ENCODE results near the gene IRF1. TPM values are rescaled to one million over a fixed set of nuclear protein-coding genes. Genes with fewer than 3 reads are reported as not detected.

Gene IRF1
- total and polyA plus RNA-seq, 2 of the 8 experiments (the other 6 are each of a cell fraction or from before 2014, with no cell fraction given): 4.0 to 8.5 TPM

DNA sequence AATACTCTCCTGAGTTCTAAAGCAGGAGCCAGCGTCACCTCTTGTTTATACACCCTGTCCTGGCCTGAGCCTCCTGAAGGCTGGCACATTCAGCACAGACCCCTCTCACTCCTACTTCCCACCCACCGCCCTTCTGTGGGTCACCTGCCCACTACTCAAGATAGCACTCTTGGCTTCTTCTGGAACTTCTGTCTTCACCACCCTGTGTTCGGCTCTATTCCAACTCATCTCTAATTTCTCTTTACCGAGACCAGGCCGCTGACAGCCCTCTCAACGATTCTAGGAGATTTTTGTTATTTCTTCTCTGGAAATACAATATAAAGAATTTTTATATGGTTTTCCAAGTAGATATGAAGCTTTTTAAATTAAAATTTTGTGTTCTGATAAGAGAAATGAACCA, 57.4 kb downstream of the IRF1 start:
- Histone ChIP-seq H3K4me3 (ENCODE audit: extremely low read depth in 1 of 4, insufficient read depth in 2 of 4, low read depth in 3 of 4, low read length in 4 of 4) (no peak overlapping the region), H3K27me3 (replicated peaks in 1 of 4; ENCODE audit: control insufficient read depth in 3 of 4, extremely low read depth in 1 of 4, insufficient read depth in 3 of 4, low read length in 3 of 4) (no peaks in the 10 kb centered on the region; a peak in 1 of 7 replicates), H3K4ac (replicated peaks; ENCODE audit: insufficient read length, low read depth, low read length) (no peak overlapping the region), H3K79me1 (ENCODE audit: low read depth, low read length) (no peaks in the 10 kb centered on the region), H2BK20ac (ENCODE audit: low read length) (no peak overlapping the region), H3K4me1 (replicated peaks in 1 of 4; ENCODE audit: control insufficient read depth in 3 of 4, insufficient read depth in 4 of 4, low read length in 3 of 4) (peaks cover 0 to 7% (median 3%) of the 10 kb centered on the region in 4 experiments; a peak in 3 of 7 replicates), H4K8ac (ENCODE audit: extremely low read depth, insufficient read depth, low read length) (no peak overlapping the region; the same call in 1 of the 2 replicates), H3K9ac (replicated peaks in 1 of 4; ENCODE audit: extremely low read depth in 1 of 4, low read depth in 3 of 4, low read length in 3 of 4) (no peak overlapping the region), H3K9me3 (ENCODE audit: insufficient read depth in 2 of 2, low read depth in 1 of 2, low read length in 1 of 2) (no peaks in the 10 kb centered on the region), H3K18ac (ENCODE audit: extremely low read depth, low read length) (no peak overlapping the region), H4K5ac (ENCODE audit: insufficient read length, low read depth, low read length) (no peak overlapping the region), H4K91ac (replicated peaks; ENCODE audit: insufficient read length, low read length) (no peak overlapping the region), H3K23me2 (ENCODE audit: low read depth, low read length) (no peaks in the 10 kb centered on the region), H3K4me2 (ENCODE audit: insufficient read depth in 1 of 2, low read depth in 2 of 2, low read length in 2 of 2) (no peak overlapping the region), H3K79me2 (ENCODE audit: control insufficient read depth in 1 of 2, insufficient read depth in 2 of 2, low read length in 2 of 2) (no peaks in the 10 kb centered on the region), H3K14ac (ENCODE audit: insufficient read length) (no peak overlapping the region), H2BK5ac (ENCODE audit: low read depth, low read length) (no peak overlapping the region), H3K56ac (replicated peaks; ENCODE audit: insufficient read length, low read depth, low read length) (no peak overlapping the region), H2BK120ac (replicated peaks; ENCODE audit: low read depth, low read length) (no peak overlapping the region), H2AFZ (ENCODE audit: low read length) (no peak overlapping the region), H3K27ac (ENCODE audit: low read depth, low read length) (no peak overlapping the region), H3K36me3 (ENCODE audit: control insufficient read depth in 2 of 4, insufficient read depth in 4 of 4, low read length in 3 of 4) (no peaks in the 10 kb centered on the region), H4K20me1 (replicated peaks in 1 of 2; ENCODE audit: control insufficient read depth in 1 of 2, insufficient read depth in 2 of 2, low read length in 2 of 2) (peaks cover 0 to 2% of the 10 kb centered on the region in 2 experiments), H2BK15ac (ENCODE audit: low read length) (no peak overlapping the region), H3K23ac (ENCODE audit: insufficient read length) (no peak overlapping the region), H2BK12ac (ENCODE audit: low read depth, low read length) (no peak overlapping the region; the same call in 1 of the 2 replicates), H2AK5ac (ENCODE audit: low read depth, low read length) (no peak overlapping the region)
- DNase-seq (ENCODE audit: low read depth in 1 of 2, low spot score in 2 of 2): no peak
- FAIRE-seq: no peak
- ChIA-PET CTCF (ENCODE audit: partially characterized antibody) (interaction anchor here (4.6 to 11.7 kb wide), 2 partner anchors 13 to 68 kb away, joined by 15 to 201 read pairs; no protein-coding TSS in a partner anchor), POLR2A (ENCODE audit: partially characterized antibody) (interaction anchor here (1.3 kb wide), 1 partner anchor 58 kb away, joined by 3 read pairs; the partner anchor contains the start of gene IRF1)
- WGBS, 2 experiments (ENCODE audit: extremely low coverage in 1 of 2, insufficient coverage in 1 of 2, insufficient read length in 1 of 2, insufficient replicate concordance in 2 of 2, low coverage in 1 of 2, low lambda C conversion rate in 2 of 2, missing lambda C conversion rate in 1 of 2): 93% methylated on average over 6 of the region's 6 CpGs; no CpG with 5 or more reads in 1 of the 2 experiments
- TF ChIP-seq KDM5A (IDR thresholded peaks at IDR 0.05; ENCODE audit: low read length) (no peak), RFX5 (IDR thresholded peaks at IDR 0.05; ENCODE audit: borderline replicate concordance, low read depth, low read length) (no peak), GTF2F1 (IDR thresholded peaks at IDR 0.05; ENCODE audit: borderline replicate concordance, low read depth, low read length) (no peak), SIRT6 (IDR thresholded peaks at IDR 0.05; ENCODE audit: low read length) (no peak), CHD2 (IDR thresholded peaks at IDR 0.05; ENCODE audit: low read length) (no peak), RXRA (IDR thresholded peaks at IDR 0.05; ENCODE audit: insufficient read depth, low read depth, low read length) (no peak), NRF1 (IDR thresholded peaks at IDR 0.05; ENCODE audit: low read depth, low read length) (no peak), KDM1A (IDR thresholded peaks at IDR 0.05; ENCODE audit: borderline replicate concordance, low read length) (no peak), SUZ12 (IDR thresholded peaks at IDR 0.05; ENCODE audit: low read length) (no peak), CEBPB (IDR thresholded peaks at IDR 0.05; ENCODE audit: low read depth, low read length) (no peak), MAFK (IDR thresholded peaks at IDR 0.05; ENCODE audit: low read depth, low read length) (no peak), EGR1 (IDR thresholded peaks at IDR 0.05; ENCODE audit: borderline replicate concordance, low read depth, low read length) (no peak), BRCA1 (IDR thresholded peaks at IDR 0.05; ENCODE audit: low read depth, low read length) (no peak)
- TF ChIP-seq, protein P1, sequence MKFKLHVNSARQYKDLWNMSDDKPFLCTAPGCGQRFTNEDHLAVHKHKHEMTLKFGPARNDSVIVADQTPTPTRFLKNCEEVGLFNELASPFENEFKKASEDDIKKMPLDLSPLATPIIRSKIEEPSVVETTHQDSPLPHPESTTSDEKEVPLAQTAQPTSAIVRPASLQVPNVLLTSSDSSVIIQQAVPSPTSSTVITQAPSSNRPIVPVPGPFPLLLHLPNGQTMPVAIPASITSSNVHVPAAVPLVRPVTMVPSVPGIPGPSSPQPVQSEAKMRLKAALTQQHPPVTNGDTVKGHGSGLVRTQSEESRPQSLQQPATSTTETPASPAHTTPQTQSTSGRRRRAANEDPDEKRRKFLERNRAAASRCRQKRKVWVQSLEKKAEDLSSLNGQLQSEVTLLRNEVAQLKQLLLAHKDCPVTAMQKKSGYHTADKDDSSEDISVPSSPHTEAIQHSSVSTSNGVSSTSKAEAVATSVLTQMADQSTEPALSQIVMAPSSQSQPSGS (IDR thresholded peaks at IDR 0.05; ENCODE audit: low read length): no peak

All from H1 (cell line).